ENCODE results near the gene FMN1.

Gene FMN1

DNA sequence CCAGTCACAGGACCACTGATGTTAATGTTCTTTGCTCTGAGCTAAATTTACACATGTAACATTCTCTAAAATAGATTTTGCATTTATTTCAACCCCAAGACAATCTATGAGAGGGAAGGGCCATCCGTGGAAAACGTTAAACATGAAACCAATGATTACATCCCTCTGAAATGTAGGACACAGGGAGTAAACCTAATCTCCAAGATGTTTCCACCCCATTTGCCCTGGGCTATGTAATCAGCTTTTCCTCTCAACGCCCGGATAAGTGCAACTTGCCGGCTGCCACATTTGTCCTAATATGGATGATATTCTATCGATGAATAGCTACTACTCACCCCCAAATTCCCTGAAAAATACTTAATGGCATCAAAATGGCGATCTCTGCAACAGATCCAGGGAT, 6.4 kb upstream of the FMN1 start:
- DNase-seq (ENCODE audit: low read depth): peak; percentile 39
- no peak overlapping the region for H3K4me3 ChIP-seq (ENCODE audit: low read length)
- TF ChIP-seq, protein P1, sequence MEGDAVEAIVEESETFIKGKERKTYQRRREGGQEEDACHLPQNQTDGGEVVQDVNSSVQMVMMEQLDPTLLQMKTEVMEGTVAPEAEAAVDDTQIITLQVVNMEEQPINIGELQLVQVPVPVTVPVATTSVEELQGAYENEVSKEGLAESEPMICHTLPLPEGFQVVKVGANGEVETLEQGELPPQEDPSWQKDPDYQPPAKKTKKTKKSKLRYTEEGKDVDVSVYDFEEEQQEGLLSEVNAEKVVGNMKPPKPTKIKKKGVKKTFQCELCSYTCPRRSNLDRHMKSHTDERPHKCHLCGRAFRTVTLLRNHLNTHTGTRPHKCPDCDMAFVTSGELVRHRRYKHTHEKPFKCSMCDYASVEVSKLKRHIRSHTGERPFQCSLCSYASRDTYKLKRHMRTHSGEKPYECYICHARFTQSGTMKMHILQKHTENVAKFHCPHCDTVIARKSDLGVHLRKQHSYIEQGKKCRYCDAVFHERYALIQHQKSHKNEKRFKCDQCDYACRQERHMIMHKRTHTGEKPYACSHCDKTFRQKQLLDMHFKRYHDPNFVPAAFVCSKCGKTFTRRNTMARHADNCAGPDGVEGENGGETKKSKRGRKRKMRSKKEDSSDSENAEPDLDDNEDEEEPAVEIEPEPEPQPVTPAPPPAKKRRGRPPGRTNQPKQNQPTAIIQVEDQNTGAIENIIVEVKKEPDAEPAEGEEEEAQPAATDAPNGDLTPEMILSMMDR (IDR thresholded peaks at IDR 0.05; ENCODE audit: insufficient read depth, low read depth, low read length, missing control alignments): no peak

DNA sequence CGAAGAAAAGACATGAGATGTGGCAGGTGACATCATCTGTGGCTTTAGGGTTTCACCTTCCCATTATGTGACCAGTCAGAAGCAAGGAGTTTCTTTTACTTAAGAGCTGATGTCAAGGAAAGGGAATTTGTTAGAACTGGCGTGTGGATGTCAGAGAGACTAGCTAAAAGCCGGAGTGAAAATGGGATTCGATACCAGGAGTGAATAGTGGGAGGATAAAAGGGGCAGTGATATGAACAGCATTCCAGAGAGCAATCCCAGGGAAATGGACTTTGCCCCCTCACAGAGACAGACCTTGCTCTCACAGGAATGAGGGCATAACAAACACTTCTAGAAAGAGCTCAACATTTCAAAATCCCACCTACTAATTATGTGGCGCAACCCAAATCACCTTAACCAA, 5.9 kb upstream of the FMN1 start:
- TF ChIP-seq, protein P1 (IDR thresholded peaks at IDR 0.05; ENCODE audit: insufficient read depth, low read depth, low read length, missing control alignments): no peak
- no peak overlapping the region for H3K4me3 ChIP-seq (ENCODE audit: low read length)
- DNase-seq (ENCODE audit: low read depth): peak; percentile 22

DNA sequence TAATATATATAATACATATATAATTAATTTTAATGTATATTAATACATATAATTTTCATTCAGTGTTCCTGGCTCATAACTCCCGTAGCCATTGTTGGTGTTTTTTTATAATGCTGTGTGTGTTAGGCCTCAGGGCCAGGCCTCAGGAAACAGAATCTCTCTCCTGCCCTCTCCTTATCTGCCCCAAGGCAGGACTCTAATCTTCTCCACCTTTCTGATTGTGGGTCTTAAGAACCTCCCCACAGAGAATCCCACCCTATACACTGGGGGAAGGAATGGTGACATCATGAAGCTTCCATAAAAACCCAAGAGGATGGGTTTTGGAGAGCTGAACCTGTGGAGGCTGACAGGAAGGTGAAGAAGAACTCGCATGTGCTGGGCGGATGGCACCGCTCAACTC, 4.0 kb upstream of the FMN1 start:
- TF ChIP-seq, protein P1 (IDR thresholded peaks at IDR 0.05; ENCODE audit: insufficient read depth, low read depth, low read length, missing control alignments): no peak
- no peak overlapping the region for H3K4me3 ChIP-seq (ENCODE audit: low read length)
- DNase-seq (ENCODE audit: low read depth): no peak

DNA sequence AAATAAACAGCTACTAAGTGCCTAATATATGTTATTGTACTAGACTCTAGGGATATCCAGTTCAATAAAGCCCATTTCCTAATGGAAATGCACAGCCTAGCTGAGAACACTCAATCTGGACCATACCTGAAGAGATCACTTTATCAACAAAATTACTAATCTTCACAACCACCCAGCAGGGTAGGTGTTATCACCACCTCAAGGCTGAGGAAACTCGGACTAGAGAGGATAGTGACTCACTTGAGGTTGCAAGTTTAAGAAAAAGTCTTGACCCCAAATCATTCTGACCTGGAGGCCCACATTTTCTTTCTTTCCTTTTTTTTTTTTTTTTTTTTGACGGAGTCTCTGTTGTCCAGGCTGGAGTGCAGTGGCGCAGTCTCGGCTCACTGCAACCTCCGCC, 3.1 kb upstream of the FMN1 start:
- DNase-seq (ENCODE audit: low read depth): no peak
- TF ChIP-seq, protein P1 (IDR thresholded peaks at IDR 0.05; ENCODE audit: insufficient read depth, low read depth, low read length, missing control alignments): no peak
- no peak overlapping the region for H3K4me3 ChIP-seq (ENCODE audit: low read length)

DNA sequence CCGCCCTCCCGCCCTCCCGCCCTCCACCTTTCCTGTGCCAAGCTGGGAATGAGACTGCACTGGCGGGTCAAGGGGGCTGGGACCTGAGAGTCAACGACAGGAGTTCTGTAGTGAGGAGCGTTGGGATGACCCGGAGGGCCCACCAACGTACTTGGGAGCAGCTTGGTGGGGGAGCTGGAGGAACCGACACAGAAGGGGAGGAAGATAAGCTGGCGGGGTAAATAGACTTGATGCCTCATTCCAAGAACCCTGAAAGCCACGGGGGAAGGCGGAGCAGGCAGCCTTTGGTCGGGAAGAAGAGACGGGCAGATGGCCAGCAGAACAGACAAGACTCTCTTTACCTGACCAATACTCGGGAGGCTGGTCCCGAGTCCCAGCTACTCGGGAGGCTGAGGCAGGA, 277 bp downstream of the FMN1 start:
- TF ChIP-seq, protein P1 (IDR thresholded peaks at IDR 0.05; ENCODE audit: insufficient read depth, low read depth, low read length, missing control alignments): no peak
- DNase-seq (ENCODE audit: low read depth): no peak
- peak overlapping the region; percentile 60 for H3K4me3 ChIP-seq (ENCODE audit: low read length)

DNA sequence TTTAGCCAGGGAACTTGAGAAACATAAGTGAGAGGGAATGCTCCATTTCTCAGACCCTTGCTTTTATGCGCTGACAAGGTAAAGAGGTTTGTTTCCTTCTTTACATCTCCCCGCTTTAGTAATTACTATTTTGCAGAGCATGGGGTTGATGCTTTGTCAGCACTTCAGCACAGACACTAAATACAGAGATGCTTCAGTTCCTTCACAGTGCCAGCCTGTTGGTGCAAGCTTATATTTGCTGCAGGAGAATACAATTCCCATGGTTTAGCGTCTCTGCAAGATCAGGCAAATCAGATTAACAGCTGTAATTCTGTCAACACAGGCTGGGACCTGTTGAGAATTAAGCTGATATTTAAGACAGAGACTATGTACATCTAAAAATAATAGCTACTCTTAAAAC, 2.9 kb downstream of the FMN1 start:
- H3K4me3 ChIP-seq (ENCODE audit: low read length): no peak overlapping the region
- TF ChIP-seq, protein P1 (IDR thresholded peaks at IDR 0.05; ENCODE audit: insufficient read depth, low read depth, low read length, missing control alignments): no peak
- DNase-seq (ENCODE audit: low read depth): peak; percentile 27

DNA sequence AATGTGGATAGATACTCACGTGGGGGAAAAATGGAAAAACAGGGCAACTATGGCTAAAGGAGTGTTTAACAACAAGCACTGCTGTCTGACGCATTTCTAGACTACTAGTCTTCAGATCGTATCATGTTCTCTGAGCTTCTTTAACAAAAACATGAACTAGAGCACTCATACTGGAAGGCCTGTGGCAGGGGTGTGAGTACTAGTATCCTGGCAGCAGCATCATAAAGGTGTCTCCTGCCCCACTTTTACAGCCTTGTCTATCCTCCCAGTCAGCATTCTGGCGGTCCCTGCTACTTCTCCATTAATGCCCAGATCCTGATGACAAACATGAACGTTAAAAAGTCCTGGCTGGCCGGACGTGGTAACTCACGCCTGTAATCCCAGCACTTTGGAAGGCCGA, 4.0 kb downstream of the FMN1 start:
- no peak overlapping the region for H3K4me3 ChIP-seq (ENCODE audit: low read length)
- TF ChIP-seq, protein P1 (IDR thresholded peaks at IDR 0.05; ENCODE audit: insufficient read depth, low read depth, low read length, missing control alignments): no peak
- DNase-seq (ENCODE audit: low read depth): no peak

Data from epithelial cell of esophagus (primary cell).